ENCODE data around the gene TMEM94. TPM values are rescaled to one million over a fixed set of nuclear protein-coding genes. Genes with fewer than 3 reads are reported as not detected.

TMEM94 gene
- total RNA-seq, 1 donor from 2014 or later = 125 TPM

DNA sequence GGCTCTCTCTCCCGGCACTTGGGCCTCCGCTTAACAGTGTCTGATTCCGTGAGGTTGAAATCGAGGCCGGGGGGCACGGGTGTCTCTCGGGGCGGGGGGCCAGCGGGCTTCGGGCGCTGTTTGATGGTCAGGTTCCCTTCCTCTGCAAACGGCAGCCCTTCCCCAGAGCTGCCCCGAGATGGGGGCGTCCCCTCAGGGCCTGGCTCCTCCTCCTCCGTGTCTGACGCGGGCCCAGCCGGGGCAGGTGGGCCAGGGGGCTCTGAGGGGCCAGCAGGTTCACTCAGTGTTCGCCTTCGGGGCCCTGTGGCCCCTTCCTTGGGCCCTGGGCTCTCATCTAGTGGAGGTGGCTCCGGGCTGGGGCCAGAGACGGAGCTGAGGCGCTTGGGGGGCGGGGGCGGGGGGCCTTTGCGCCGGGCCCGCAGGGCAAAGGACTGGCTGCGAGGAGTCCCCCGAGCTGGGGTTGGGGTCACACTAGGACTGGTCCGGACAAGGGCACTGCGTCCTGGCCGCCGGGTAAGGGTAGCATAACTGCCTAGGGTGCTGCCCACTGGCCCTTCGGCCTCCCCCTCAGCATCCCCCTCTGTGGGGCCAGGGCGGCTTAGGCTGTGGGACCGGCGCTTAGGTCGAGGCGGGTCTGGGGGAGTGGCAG lies 45.8 kb downstream of the TMEM94 start:
- Histone ChIP-seq H3K4me3 (peak overlapping the region in 1 of 2 donors; percentile 0), H3K27ac (peak overlapping the region; percentile 69 to 71), H3K4me1 (peaks cover 2 to 12% of the 10 kb centered on the region in 2 donors), H3K36me3 (peaks cover 64 to 81% of the 10 kb centered on the region in 2 donors), H3K9me3 (no peaks in the 10 kb centered on the region), H3K27me3 (no peaks in the 10 kb centered on the region)
- TF ChIP-seq, protein P1, sequence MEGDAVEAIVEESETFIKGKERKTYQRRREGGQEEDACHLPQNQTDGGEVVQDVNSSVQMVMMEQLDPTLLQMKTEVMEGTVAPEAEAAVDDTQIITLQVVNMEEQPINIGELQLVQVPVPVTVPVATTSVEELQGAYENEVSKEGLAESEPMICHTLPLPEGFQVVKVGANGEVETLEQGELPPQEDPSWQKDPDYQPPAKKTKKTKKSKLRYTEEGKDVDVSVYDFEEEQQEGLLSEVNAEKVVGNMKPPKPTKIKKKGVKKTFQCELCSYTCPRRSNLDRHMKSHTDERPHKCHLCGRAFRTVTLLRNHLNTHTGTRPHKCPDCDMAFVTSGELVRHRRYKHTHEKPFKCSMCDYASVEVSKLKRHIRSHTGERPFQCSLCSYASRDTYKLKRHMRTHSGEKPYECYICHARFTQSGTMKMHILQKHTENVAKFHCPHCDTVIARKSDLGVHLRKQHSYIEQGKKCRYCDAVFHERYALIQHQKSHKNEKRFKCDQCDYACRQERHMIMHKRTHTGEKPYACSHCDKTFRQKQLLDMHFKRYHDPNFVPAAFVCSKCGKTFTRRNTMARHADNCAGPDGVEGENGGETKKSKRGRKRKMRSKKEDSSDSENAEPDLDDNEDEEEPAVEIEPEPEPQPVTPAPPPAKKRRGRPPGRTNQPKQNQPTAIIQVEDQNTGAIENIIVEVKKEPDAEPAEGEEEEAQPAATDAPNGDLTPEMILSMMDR (IDR thresholded peaks at IDR 0.05) = no peak
- intact Hi-C loops (cut with DNase I) = loop anchor here (5.0 kb wide), 1 partner anchor 45 kb away; the partner anchor contains the start of gene TMEM94
- DNase-seq (ENCODE audit: low spot score in 2 of 2) = no peak

DNA sequence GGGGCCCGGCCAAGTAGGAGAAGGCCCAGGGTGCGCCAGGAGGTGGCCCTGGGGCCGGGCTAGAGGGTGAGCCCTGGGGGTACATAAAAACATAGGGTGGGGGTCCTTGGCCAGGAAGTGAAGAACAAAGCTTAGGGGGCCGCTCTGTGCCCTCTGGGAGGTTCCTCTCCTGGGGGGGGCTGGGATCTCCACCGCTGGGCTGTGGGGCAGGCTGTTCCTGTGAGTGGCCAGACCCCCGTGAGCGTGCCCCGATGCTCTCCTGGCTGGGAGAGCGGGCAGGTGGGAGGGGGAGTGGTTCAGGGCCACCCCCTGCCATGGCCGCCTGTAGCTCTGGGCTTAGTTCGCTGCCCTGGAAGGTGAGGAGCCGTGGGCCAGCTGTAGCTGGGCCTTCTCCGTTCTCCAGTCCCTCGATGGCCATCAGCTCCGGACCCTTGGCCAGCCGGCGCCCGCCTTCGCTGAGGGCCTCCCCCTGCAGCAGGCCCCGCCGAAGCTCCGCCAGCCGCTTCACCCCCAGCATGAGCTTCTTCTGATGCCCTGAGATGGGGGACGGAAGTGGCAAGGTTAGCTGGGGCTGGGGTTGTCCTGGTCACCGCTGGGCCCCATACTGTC lies 46.4 kb downstream of the TMEM94 start:
- no peak for DNase-seq (ENCODE audit: low spot score in 2 of 2)
- intact Hi-C loops (cut with DNase I) = loop anchor here (5.0 kb wide), 1 partner anchor 46 kb away; the partner anchor contains the start of gene TMEM94
- Histone ChIP-seq H3K36me3 (peaks cover 57 to 81% of the 10 kb centered on the region in 2 donors), H3K27ac (peak overlapping the region; percentile 69 to 71), H3K4me1 (peaks cover 2 to 12% of the 10 kb centered on the region in 2 donors), H3K9me3 (no peaks in the 10 kb centered on the region), H3K27me3 (no peaks in the 10 kb centered on the region), H3K4me3 (no peak overlapping the region)
- TF ChIP-seq, protein P1 (IDR thresholded peaks at IDR 0.05) = no peak

DNA sequence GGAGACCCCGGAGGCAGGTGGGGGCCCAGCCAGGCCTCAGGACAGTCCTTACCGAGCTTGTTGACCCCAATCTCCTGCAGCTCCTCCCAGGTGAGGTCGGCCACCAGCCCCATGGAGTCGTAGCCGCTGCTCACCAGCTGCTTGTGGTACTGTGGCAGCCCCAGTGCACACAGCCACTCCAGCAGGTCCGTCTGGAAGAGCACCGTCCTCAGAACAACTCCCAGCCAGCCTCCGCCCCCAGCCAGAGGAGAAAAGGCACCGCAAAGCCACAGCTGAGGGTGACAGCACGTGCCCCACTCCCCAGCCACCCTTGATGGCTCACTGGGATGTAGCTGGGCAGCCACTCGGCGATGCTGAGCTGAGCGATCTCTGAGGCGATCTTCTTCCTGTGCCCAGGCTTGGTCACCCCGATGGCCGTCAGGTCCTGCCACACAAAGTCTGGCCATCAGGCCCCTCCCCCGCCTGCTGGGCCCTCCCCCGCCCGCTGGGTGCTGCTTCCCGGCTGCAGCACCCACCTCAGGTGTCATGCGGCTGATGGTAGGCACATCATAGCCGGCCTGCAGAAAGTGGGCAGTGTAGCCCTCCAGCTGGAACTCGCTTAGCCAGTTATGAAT lies 47.0 kb downstream of the TMEM94 start:
- no peaks in the 10 kb centered on the region for H3K27me3 ChIP-seq
- H3K27ac ChIP-seq = no peak overlapping the region
- no peak overlapping the region for H3K4me3 ChIP-seq
- TF ChIP-seq, protein P1 (IDR thresholded peaks at IDR 0.05) = no peak
- intact Hi-C loops (cut with DNase I) = loop anchor here (5.0 kb wide), 1 partner anchor 46 kb away; the partner anchor contains the start of gene TMEM94
- H3K36me3 ChIP-seq = peaks cover 53 to 75% of the 10 kb centered on the region in 2 donors
- no peaks in the 10 kb centered on the region for H3K9me3 ChIP-seq
- no peak for DNase-seq (ENCODE audit: low spot score in 2 of 2)
- H3K4me1 ChIP-seq = peaks cover 2 to 12% of the 10 kb centered on the region in 2 donors

DNA sequence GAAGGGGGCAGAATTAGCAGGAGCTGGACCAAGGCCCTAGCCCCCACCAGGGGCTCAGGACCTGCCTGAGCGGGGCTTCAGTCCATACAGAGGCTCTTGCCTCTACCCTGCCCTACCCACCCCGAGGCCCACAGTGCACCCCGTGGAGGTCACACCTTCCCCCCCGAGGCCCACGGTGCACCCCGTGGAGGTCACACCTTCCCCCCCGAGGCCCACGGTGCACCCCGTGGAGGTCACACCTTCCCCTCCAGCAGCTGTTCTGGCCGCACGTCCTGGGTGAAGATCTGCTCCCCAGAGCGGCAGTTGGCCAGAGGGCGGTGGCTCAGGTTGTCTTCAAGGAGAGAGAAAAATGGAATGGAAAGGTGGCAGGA lies 47.5 kb downstream of the TMEM94 start:
- Histone ChIP-seq H3K4me3 (no peak overlapping the region), H3K36me3 (peaks cover 48 to 71% of the 10 kb centered on the region in 2 donors), H3K9me3 (no peaks in the 10 kb centered on the region), H3K27ac (no peak overlapping the region), H3K27me3 (no peaks in the 10 kb centered on the region), H3K4me1 (peaks cover 2 to 16% of the 10 kb centered on the region in 2 donors)
- intact Hi-C loops (cut with DNase I) = loop anchor here (5.0 kb wide), 1 partner anchor 47 kb away; the partner anchor contains the start of gene TMEM94
- no peak for DNase-seq (ENCODE audit: low spot score in 2 of 2)
- TF ChIP-seq, protein P1 (IDR thresholded peaks at IDR 0.05) = no peak

DNA sequence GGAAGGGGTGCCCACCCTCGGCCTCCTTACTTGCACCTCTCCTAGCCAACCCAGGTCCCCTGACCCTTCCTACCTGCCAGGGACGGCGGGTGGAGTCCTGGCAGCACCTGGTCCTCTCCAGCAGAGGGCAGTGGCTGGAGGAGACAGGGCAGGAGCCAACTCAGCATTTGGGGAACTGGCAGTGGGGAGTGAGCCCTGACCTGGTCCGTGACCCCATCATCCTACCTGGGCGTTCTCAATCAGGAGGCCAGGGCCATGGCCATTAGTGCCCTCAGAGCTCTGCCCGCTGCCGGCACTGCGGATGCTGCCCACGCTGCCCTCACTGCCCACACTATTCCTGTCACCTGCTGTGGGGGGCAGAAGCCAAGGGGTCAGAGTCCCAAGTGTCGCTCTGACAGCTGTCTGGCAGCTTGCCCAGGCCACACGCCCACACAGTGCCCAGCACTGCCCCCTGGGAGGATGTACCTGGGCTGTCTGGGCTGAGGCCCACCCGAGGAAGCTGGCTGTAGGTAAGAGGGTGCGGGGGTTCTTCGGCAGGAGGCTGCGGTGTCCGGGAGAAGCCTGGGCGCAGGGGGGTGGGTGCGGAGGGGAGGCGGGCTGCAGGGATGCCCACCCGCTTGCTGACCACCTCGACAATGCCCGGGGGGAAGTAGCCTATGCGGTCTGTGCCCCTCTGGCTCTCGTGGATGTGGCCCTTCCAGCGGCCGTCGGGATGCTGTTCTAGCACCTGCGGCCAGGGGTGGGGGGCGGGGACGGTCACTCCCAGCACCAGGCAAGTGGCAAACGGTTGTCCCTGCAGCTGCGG lies 48.1 kb downstream of the TMEM94 start:
- Histone ChIP-seq H3K27me3 (no peaks in the 10 kb centered on the region), H3K36me3 (peaks cover 45 to 66% of the 10 kb centered on the region in 2 donors), H3K4me3 (no peak overlapping the region), H3K9me3 (no peaks in the 10 kb centered on the region), H3K4me1 (peaks cover 2 to 20% of the 10 kb centered on the region in 2 donors), H3K27ac (no peak overlapping the region)
- DNase-seq (ENCODE audit: low spot score in 2 of 2) = no peak
- TF ChIP-seq, protein P1 (IDR thresholded peaks at IDR 0.05) = peak in 1 of 3 experiments; percentile 50
- intact Hi-C loops (cut with DNase I) = loop anchor here (5.0 kb wide), 1 partner anchor 47 kb away; the partner anchor contains the start of gene TMEM94
